Activated B cell treated with CpG ODN at 0.5 μM for 24 hours (primary cell): Measurements from ENCODE around the gene ADAM21. TPM values are rescaled to one million over a fixed set of nuclear protein-coding genes. Genes with fewer than 3 reads are reported as not detected.
"Not testable (repeated sequence)": the region's sequence is repeated elsewhere in the genome, so short reads cannot be mapped to it uniquely, and the experiment has no call there.

Experiments used
- ATAC-seq: fragments of 200-7000 bp; cut with Tn5 transposase; one replicate; pipeline ENCODE4 v1.10.0; 2021; ENCODE audit warnings: low read depth, mild to moderate bottlenecking, moderate library complexity
- CTCF ChIA-PET: fragments of 350-600 bp; sonication (Branson Sonifier 250); formaldehyde crosslinking; loops from one replicate; lab custom pipeline; 2021; ENCODE audit warnings: antibody characterized with exemption; lab: Charles Lee
- POLR2A ChIA-PET: fragments of 350-600 bp; sonication (Branson Sonifier 250); formaldehyde crosslinking; loops from one replicate; lab custom pipeline; 2021; ENCODE audit warnings: antibody characterized with exemption; lab: Charles Lee
- DNase-seq: peaks from one replicate; pipeline ENCODE4 v3.0.0; 2022
- H3K27ac Mint-ChIP-seq: one replicate; pipeline ENCODE4 v1.8.0; 2020; ENCODE audit warnings: mixed read lengths
- H3K27me3 Mint-ChIP-seq: one replicate; pipeline ENCODE4 v1.8.0; 2021; ENCODE audit warnings: mixed read lengths
- H3K36me3 Mint-ChIP-seq: one replicate; pipeline ENCODE4 v1.8.0; 2021; ENCODE audit warnings: low read depth, mixed read lengths
- H3K4me1 Mint-ChIP-seq: one replicate; pipeline ENCODE4 v1.8.0; 2021; ENCODE audit warnings: mixed read lengths
- H3K4me3 Mint-ChIP-seq: one replicate; pipeline ENCODE4 v1.8.0; 2020; ENCODE audit warnings: mild to moderate bottlenecking, mixed read lengths
- H3K9me3 Mint-ChIP-seq: one replicate; pipeline ENCODE4 v1.8.0; 2020; ENCODE audit warnings: mixed read lengths
- CTCF ChIP-seq: fragments of 200-600 bp; IDR thresholded peaks from one replicate; pipeline ENCODE4 v1.8.0; 2022; ENCODE audit warnings: antibody characterized with exemption, mild to moderate bottlenecking
- intact Hi-C: fragments of 100-400 bp; cut with micrococcal nuclease; formaldehyde crosslinking; loops from one replicate; pipeline ENCODE4 v1.15.1; 2024
- total RNA-seq: library from RNA; stranded (reverse); gene quantifications from 2 replicates; pipeline ENCODE4 v1.2.3, GENCODE V29; 2022

The ADAM21 gene
- total RNA-seq: 0.11 and 0.12 TPM in 2 replicates

- POLR2A ChIA-PET: no interaction called here
- intact Hi-C loops: no loop called here
- Mint-ChIP-seq H3K27me3 (no peaks in the 10 kb centered on the region), H3K4me1 (no peaks in the 10 kb centered on the region), H3K9me3 (no peaks in the 10 kb centered on the region), H3K36me3 (no peaks in the 10 kb centered on the region), H3K4me3 (no peak within 1 kb of the TSS), H3K27ac (no peak within 1 kb of the TSS)
- ATAC-seq (no peak), DNase-seq (no peak)
- CTCF ChIA-PET: no interaction called here
- TF ChIP-seq CTCF: no peak
Measured at GRCh38 chr14:70451874-70452273, at the start of gene ADAM21. ADAM21 (plus strand) TSS chr14:70452174; CDS start chr14:70457500, 5,326 bp downstream.

DNA sequence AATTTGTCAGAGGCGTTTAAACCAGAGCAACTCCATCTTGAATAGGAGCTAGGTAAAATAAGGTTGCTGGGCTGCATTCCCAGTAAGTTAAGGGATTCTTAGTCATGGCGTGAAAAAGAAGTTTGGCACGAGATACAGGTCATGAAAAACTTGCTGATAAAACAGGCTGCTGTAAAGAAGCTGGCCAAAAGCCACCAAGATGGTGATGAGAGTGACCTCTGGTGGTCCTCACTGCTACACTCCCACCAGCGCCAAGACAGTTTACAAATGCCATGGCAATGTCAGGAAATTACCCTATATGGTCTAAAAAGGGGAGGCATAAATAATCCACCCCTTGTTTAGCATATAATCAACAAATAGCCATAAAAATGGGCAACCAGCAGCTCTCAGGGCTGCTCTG, 48.6 kb upstream of the ADAM21 start:
- H3K4me3 Mint-ChIP-seq, POLR2A ChIA-PET, DNase-seq, H3K27ac Mint-ChIP-seq, intact Hi-C loops, H3K9me3 Mint-ChIP-seq, H3K4me1 Mint-ChIP-seq, ATAC-seq, H3K27me3 Mint-ChIP-seq: not testable (repeated sequence)
- CTCF ChIA-PET: interaction anchor here (1.8 kb wide), 1 partner anchor 18 kb away, joined by 3 read pairs; no protein-coding TSS in a partner anchor
- H3K36me3 Mint-ChIP-seq: peaks cover 35% of the 10 kb centered on the region

DNA sequence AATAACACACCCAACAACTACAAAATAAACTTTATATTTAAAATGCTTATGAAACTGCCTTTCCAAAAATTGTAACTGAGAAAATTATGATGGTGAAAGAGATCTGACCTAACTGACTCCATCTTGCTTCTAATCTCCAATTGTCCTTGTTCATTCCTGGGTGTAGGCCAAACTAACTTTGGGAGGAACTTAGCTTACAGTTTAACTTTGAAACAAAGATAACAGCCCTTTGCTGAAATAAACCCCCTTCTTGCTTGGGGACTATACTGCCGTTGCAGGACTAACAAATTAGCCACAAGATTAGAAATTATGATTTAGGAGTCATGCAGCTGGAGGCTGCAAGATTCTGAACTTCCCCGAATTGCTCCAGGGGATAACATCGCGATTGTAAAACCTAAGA, 45.8 kb upstream of the ADAM21 start:
- H3K27me3 Mint-ChIP-seq, H3K4me3 Mint-ChIP-seq, H3K4me1 Mint-ChIP-seq, POLR2A ChIA-PET, DNase-seq, H3K27ac Mint-ChIP-seq, ATAC-seq, CTCF ChIA-PET, intact Hi-C loops, H3K9me3 Mint-ChIP-seq: not testable (repeated sequence)
- peaks cover 38% of the 10 kb centered on the region for H3K36me3 Mint-ChIP-seq

DNA sequence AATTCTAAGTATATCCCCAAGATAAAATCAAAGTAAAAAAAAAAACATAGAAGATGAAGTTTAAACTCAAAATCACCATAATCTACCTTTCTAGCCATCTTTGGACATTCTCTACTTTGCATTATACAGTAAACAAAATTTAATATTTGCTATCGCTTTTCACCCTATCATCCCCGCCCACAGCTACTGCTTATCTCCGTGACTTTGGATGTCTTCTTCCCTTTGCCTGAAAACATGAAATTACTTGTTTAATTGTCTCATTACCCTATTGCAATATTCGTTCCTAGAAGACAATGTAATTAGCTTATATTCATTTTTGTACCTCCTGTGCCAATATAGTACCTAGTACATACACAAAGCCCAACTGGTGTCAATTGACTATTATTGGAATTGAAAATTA, 44.4 kb upstream of the ADAM21 start:
- no peak for TF ChIP-seq CTCF
- no peaks in the 10 kb centered on the region for H3K9me3 Mint-ChIP-seq
- ATAC-seq: no peak
- ChIA-PET POLR2A (no interaction called here), CTCF (interaction anchor here (0.6 kb wide), 1 partner anchor 703 kb away, joined by 3 read pairs; no protein-coding TSS in a partner anchor)
- H3K27me3 Mint-ChIP-seq: no peaks in the 10 kb centered on the region
- no peak overlapping the region for H3K27ac Mint-ChIP-seq
- no peak for DNase-seq
- H3K4me1 Mint-ChIP-seq: peaks cover 4% of the 10 kb centered on the region
- peaks cover 42% of the 10 kb centered on the region for H3K36me3 Mint-ChIP-seq
- no peak overlapping the region for H3K4me3 Mint-ChIP-seq
- intact Hi-C loops: no loop called here

GRCh38 chr14:70415788-70416187, 36.2 kb upstream of the ADAM21 start:
- peaks cover 27% of the 10 kb centered on the region for H3K4me1 Mint-ChIP-seq

More at GRCh38 chr14:70415788-70416187, 36.2 kb upstream of the ADAM21 start:
- intact Hi-C loops: loop anchor here (10.0 kb wide), 1 partner anchor 299 kb away; no protein-coding TSS in a partner anchor
- TF ChIP-seq CTCF: no peak
- H3K27ac Mint-ChIP-seq: no peak overlapping the region
- H3K9me3 Mint-ChIP-seq: no peaks in the 10 kb centered on the region
- peak overlapping the region; percentile 76 for H3K4me3 Mint-ChIP-seq
- no peak for DNase-seq
- ATAC-seq: no peak
- H3K36me3 Mint-ChIP-seq: peaks cover 24% of the 10 kb centered on the region
- ChIA-PET POLR2A (interaction anchor here (0.7 kb wide), 1 partner anchor 516 kb away, joined by 3 read pairs; no protein-coding TSS in a partner anchor), CTCF (no interaction called here)
- no peaks in the 10 kb centered on the region for H3K27me3 Mint-ChIP-seq
